Measurements from ENCODE around the gene INPP5J.
"Not testable (repeated sequence)": the region's sequence is repeated elsewhere in the genome, so short reads cannot be mapped to it uniquely, and the experiment has no call there.

INPP5J gene

DNA sequence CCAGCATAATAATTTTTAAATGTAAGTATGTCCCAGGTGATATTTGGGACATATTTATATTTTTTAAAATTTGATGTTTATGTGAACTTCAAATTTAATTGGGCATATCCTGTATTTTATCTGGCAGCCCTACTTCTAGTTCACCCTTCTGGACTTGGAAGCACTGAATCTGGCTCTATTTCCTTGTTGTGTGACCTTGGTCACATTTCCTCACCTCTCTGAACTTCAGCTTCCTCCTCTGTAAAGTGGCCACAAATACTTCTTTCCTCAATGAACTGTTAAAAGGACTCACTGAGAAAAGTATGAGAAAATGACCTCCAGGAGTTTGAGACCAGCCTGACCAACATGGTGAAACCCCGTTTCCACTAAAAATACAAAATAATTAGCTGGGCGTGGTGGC lies 29.1 kb downstream of the INPP5J start:
- DNase-seq = no peak

DNA sequence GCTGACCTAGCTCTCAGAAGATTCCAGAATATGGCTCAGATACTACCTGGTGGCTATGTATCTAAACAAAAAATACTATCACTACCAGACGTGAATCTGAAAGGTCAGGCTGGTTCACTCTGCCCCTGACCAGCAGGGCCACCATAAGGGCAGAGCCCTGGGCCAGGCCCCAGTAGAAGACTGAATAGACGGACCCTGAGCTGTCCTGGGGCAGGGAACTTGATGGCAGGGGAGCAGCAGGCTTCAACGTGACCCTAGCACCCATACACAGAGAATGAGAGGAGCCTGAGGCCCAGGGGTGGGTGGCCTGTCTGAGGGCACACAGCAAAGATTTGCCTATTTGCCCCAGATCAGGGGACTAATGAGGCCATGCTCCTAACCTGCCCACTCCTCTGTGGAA lies 30.6 kb downstream of the INPP5J start:
- no peak for DNase-seq

DNA sequence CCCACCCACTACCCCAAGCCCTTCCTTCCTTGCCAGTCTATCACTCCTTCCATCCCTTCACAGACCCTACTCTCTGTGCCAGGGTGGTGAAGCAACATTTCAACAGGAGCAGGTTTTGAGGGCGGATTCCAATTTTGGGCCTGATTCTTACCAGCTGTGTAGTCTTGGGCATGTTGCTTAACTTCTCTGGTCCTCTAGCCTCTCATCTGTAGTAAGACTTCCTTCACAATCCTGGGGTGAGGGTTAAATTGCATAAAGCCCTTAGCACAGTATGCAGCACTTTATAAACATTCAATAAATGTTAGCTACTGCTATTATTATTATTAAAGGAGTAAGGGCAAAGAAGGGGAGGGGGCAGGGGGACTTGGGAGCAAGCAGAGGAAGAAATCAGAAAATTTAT lies 32.2 kb downstream of the INPP5J start:
- DNase-seq = no peak

DNA sequence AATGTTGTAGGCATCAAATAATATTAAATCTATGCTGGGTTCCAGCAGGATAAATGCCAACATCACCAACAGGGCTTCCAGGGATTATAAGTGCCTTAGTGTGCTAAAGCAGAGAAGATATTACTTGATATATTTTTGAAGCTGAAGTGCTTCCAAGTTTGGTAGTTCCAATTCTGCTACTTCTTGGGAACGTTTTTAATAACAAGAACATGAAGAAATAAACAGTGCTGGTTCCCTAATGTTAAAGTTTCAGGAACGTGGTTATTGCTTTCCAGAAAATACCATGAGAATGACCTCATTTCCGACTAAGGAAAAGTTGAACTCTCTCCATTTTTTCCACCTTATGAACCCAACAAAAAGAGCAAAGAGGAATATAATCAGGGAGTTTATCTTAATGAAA lies 32.7 kb downstream of the INPP5J start:
- DNase-seq = no peak

DNA sequence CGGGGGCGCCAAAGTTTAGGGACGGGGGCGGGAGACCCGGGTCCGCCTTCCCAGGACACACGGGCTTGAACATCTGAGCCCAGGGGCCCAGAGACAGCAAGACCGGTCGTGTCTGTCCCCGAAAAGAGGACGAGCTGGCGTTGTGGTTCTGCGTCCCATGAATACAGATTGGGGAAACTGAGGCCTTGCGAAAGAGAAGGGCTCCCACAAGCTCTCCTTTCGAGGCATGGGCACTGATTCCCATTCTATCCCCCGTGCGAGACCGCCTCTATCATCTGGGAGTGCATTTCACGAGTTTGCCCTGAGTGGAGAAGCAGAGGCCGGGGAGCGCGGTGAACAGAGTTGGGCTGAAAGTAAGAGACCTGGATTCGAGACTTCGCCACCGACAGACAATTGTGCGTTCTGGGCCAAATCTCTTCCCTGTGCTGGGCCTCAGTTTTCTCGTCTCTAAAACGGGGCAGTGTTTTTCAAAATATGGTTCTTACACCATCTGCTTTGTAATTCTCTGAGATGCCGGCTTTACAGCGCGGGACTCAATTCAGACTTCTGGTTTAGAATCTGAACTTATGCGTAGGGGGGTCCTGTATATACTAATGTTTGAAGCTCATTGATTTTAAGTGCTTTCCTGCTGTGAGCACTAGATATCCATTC lies 37.7 kb downstream of the INPP5J start:
- DNase-seq = no peak

DNA sequence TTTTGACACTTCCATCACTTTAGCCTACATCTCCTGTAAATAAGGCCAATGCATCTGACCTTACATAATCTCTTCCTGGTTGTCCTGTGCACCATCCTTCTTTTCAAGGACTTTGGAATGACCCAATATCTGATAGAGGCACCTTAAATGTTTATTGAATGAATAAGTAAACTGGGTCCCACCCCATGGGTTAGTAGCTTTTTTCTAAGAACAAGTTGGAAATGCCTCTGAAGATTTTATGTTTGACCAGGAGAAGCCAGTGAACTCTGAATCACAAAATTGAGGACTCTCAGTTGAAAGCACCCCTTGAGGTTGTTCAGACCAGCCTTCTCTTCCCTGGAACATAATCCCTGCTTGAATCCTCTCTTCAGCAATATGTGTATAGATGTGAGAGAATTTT lies 38.6 kb downstream of the INPP5J start:
- no peak for DNase-seq

DNA sequence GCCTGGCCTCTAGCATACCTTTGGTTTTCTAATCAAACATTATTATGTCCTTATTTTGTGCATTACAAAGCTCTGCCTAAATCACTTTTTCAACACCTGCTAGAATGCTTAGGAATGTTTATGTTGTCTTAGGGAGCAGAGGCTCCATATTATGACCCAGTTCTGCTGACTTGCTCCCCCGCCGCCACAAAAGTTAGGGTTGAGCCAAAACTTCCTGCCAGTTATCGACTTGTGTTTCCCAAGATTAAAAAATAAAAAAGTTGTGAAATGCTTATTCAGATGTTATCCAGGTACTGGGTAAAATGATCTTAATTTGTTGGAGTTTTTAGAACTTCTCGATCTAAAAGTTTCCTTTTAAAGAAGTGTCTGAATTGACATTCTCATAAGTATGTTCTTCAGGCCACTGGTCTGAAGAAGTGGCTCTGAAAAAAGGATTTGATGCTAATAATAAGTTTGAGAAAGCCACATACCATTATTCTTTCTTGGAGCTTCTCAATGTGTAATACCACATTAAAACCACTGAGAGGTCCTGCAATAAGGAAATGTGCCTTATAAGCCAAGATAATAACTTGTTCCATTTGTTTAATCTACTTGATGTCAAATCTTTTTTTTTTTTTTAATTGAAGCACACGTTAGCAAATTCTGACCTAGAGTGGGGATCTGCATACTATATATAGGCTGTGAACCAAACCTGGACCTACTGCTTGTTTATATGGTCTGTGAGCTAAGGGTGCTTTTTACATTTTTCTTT lies 39.4 kb downstream of the INPP5J start:
- no peak for DNase-seq

DNA sequence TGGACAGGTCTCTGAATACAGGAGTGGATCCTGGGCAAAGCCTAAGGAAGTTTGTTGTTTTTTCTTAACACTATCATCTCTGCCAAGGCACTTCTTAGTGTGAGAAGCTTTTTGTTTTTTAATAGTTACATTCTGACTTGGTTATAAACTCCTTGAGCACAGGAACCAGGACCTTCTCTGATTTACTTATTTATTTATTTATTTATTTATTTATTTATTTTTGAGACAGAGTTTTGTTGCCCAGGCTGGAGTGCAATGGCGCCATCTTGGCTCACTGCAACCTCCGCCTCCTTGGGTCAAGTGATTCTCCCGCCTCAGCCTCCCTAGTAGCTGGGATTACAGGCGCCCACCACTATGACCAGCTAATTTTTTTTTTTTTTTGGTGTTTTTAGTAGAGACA lies 48.2 kb downstream of the INPP5J start:
- DNase-seq = no peak

DNA sequence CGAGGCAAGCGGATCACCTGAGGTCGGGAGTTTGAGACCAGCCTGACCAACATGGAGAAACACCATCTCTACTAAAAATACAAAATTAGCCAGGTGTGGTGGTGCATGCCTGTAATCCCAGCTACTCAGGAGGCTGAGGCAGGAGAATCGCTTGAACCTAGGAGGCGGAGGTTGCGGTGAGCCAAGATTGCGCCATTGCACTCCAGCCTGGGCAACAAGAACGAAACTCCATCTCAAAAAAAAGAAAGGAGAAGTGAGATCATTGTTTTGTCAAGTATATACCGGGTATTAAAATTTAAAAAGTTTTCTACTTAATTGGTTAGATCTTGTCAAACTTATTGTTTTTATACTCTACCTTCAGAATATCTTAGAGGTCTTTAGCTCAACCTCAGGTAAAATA lies 49.0 kb downstream of the INPP5J start:
- not testable (repeated sequence) for DNase-seq

DNA sequence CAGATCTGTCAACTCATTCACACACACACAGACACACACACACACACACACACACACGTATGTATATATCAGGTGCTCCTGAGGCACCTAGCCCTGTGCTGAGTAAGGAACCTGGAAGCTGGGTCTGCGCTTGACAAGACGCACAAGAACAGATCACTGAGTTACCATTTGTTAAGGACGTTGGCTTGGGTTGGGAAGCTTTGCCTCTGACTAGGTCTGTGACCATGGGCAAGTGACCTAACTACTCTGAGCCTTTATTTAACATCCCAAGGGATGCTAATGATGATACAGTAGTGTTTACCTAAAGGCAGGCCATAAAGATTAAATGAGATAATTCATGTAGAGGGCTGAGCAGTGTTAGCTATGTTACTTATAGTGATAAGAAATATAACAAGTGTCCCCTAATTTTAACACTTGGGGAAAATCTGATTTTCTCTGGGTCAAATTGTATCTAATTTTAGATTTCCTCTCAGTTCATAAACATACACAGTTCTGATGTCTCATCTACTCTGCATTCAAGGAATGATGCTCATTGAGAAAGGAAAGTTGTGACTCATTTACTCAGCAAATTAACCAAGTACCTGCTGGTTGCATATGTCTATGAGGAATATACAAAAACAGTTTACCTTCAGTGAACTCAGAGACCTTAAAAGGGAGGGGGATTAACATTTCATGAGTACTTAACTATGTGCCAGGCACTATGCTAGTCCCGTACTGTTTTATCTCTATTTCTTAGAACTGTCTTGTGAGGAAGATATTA lies 50.8 kb downstream of the INPP5J start:
- no peak for DNase-seq

DNA sequence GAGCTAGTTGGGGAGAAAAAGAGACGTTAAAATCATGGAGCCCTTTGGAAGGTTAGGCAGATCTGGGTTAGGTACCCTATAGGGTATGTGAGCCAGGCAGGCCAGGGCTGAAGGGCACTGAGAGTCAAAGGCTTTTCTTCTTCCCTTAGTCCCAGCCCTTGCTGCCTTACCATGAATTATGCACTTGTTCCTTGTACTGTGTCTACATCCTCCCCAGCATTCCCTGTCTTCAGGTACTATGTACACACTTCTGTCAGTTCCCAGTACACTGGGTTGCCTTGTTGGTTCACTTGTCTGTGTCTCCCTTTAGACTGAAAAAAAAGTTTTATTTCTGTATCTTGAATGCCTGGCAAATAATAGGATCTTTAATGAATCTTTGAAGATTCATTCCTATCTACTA lies 54.2 kb downstream of the INPP5J start:
- no peak for DNase-seq

DNA sequence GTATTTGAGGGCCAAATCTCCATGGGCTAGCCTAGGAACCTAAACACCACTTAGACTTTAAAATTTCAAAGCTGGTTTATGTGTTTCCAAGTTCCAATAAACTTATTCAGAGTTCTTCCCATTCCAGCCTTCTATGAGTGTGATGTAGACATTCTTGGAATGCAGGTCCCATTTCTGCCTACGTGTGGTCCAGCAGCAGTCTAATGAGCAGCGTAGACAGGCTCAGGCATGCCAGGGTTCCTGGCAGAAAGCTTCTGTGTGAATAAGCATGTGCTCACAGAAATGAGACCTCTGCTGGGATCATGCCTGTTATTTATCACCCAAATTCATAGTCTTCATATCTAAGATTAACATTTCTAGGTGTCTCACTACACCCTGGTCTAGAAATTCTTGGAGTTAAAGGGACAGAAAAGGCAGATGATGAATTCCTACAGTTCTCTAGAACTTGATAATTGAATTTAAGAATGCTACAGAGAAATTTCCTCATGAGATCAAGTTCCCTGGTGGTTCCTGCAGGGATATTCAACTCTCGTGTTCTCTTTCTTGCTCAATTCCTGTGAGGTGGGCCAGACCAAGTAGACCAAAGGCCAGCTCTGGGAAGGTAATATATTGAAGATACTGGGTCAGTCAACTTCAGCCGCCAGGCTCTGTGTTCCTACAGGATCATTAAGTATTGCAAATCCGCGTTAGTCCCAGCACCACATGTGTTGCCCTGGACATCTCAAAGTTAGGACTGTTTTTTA lies 54.8 kb downstream of the INPP5J start:
- DNase-seq = no peak

DNA sequence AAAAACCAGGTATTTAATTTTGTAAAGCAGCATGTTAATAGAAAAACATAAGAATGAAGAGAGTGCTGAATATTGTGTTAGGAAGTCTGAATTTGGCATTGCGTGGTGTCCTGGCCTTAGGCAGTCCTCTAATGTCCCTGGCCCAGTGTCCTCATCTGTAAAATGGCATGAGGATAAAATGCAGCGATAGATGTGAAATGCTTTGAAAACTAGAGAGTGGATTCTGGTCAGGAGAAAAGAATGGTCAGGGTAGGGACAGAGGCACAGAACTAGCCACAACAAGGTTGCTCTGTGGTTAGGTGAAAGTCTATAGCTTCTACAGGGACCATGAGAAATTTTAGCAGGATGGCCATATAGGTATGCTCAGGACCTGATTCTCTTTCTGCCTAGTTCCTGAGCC lies 56.1 kb downstream of the INPP5J start:
- DNase-seq = no peak

DNA sequence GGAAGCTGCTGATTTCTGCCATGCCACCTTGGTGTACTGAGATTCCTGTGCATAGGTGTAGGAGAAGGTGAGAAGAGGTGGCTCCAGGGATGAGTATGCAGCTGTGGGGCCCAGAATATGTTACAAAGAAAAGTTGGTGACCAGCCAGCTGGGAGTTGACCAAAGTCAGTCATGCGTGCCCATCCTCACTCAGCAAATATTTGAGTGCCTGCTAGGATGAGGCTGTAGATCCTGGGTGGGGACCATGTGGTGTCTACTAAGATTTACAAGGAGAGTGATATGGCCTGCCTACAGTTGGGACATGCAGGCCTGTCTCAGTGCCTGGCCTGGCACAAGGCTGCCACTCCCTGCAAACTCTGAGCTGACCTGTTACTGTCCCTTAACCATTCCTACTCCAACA lies 56.6 kb downstream of the INPP5J start:
- peak; percentile 59 for DNase-seq

DNA sequence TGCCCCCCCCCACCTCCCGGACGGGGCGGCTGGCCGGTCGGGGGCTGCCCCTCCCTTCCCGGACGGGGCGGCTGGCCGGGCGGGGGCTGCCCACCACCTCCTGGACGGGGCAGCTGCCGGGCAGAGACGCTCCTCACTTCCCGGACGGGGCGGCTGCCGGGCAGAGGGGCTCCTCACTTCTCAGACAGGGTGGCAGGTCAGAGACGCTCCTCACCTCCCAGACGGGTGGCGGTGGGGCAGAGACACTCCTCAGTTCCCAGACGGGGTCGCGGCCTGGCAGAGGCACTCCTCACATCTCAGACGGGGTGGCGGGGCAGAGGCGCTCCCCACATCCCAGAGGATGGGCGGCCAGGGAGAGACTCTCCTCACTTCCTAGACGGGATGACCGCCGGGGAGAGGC lies 61.2 kb downstream of the INPP5J start:
- no peak for DNase-seq

Data from COR-L47 (cell line).